Panc1 (cell line): ENCODE data around the gene PLEKHG5. TPM values are rescaled to one million over a fixed set of nuclear protein-coding genes. Genes with fewer than 3 reads are reported as not detected.

Source experiments
- ATAC-seq: fragments of 200-7000 bp; cut with Tn5 transposase; 2 replicates; pipeline ENCODE4 v1.9.1; 2020; ENCODE audit warnings: mild to moderate bottlenecking, moderate library complexity
- BruUV-seq: library from RNA; stranded (reverse); fragments of 400-500 nt; replicated peaks from 2 replicates; lab custom pipeline; 2021; lab: Mats Ljungman, UMichigan
- CTCF ChIA-PET: fragments of 300-600 bp; sonication (Branson Sonifier 250); formaldehyde crosslinking; loops from one replicate; lab custom pipeline; 2022; ENCODE audit warnings: antibody characterized with exemption; lab: Charles Lee
- POLR2A ChIA-PET: fragments of 300-600 bp; sonication (Branson Sonifier 250); formaldehyde crosslinking; loops from one replicate; lab custom pipeline; 2022; ENCODE audit warnings: antibody characterized with exemption; lab: Charles Lee
- DNase-seq: peaks from one replicate; pipeline ENCODE4 v3.0.0-alpha.2; 2010; ENCODE audit warnings: low read depth, low spot score
- H3K27ac ChIP-seq: 2 replicates; pipeline ENCODE4 v1.5.1; 2011; ENCODE audit warnings: mild to moderate bottlenecking, low read length, inconsistent platforms
- H3K27me3 ChIP-seq: fragments of 200-500 bp; sonication (Bioruptor generic); 2 replicates; pipeline ENCODE4 v1.6.0; 2014; ENCODE audit warnings: low read length, inconsistent platforms; ENCODE audit not compliant: control insufficient read depth, insufficient read depth
- H3K36me3 ChIP-seq: fragments of 200-500 bp; sonication (Bioruptor generic); 2 replicates; pipeline ENCODE4 v1.5.1; 2014; ENCODE audit warnings: inconsistent platforms, mild to moderate bottlenecking, low read length, moderate library complexity; ENCODE audit not compliant: control insufficient read depth, insufficient read depth
- H3K4me1 ChIP-seq: 2 replicates; pipeline ENCODE4 v1.5.1; 2011; ENCODE audit warnings: inconsistent platforms, mild to moderate bottlenecking, low read length, moderate library complexity; ENCODE audit not compliant: control insufficient read depth, insufficient read depth
- H3K4me3 ChIP-seq, 2 experiments: 2 replicates each; pipeline ENCODE4 v1.5.1; 2011 to 2012; ENCODE audit warnings: low read depth in 2 of 2, low read length in 2 of 2, mild to moderate bottlenecking in 2 of 2, inconsistent platforms in 1 of 2, moderate library complexity in 1 of 2
- H3K9me3 ChIP-seq: fragments of 200-500 bp; sonication (Bioruptor generic); 2 replicates; pipeline ENCODE4 v1.5.1; 2014; ENCODE audit warnings: low read depth, mild to moderate bottlenecking, inconsistent platforms, low read length, moderate library complexity; ENCODE audit not compliant: control insufficient read depth, insufficient read depth
- POLR2AphosphoS5 ChIP-seq: IDR thresholded peaks from 2 replicates; pipeline ENCODE4 v1.6.1; 2012; ENCODE audit warnings: mild to moderate bottlenecking, low read depth, low read length, moderate library complexity
- SIN3A ChIP-seq: IDR thresholded peaks from 2 replicates; pipeline ENCODE4 v1.6.1; 2012; ENCODE audit warnings: low read depth, mild to moderate bottlenecking, low read length, moderate library complexity, borderline replicate concordance; ENCODE audit not compliant: insufficient read depth
- TCF7L2 ChIP-seq: IDR thresholded peaks from 2 replicates; pipeline ENCODE4 v1.6.1; 2011; ENCODE audit warnings: mild to moderate bottlenecking, low read depth, low read length, inconsistent platforms
- in situ Hi-C: cut with HindIII; loops from 2 replicates; pipeline ENCODE4 v1.10.0; 2016; ENCODE audit warnings: low sequenced_read_pairs, low pct_unique_long_range_greater_than_20kb
- intact Hi-C: fragments of 100-400 bp; cut with micrococcal nuclease; formaldehyde crosslinking; loops from one replicate; pipeline ENCODE4 v1.10.0; 2022; ENCODE audit not compliant: unreplicated experiment
- total RNA-seq: library from RNA; stranded (reverse); gene quantifications from one replicate; pipeline ENCODE4 v1.2.1, GENCODE V29; 2021; ENCODE audit not compliant: unreplicated experiment
- TF ChIP-seq, protein P1 (sequence below), 2 experiments: IDR thresholded peaks; 2 replicates each; pipeline ENCODE4 v1.6.1; 2011 to 2012; ENCODE audit warnings: low read depth in 2 of 2, control low read depth in 1 of 2, low read length in 1 of 2, mild to moderate bottlenecking in 1 of 2, moderate library complexity in 1 of 2; ENCODE audit not compliant: insufficient read depth in 1 of 2
- TF ChIP-seq, protein P2 (sequence below): fragments of 450-650 bp; IDR thresholded peaks from 2 replicates; pipeline ENCODE4 v1.5.1; 2017; ENCODE audit warnings: mild to moderate bottlenecking

Gene PLEKHG5
- total RNA-seq, 1 experiment from 2014 or later: 6.8 TPM

DNA sequence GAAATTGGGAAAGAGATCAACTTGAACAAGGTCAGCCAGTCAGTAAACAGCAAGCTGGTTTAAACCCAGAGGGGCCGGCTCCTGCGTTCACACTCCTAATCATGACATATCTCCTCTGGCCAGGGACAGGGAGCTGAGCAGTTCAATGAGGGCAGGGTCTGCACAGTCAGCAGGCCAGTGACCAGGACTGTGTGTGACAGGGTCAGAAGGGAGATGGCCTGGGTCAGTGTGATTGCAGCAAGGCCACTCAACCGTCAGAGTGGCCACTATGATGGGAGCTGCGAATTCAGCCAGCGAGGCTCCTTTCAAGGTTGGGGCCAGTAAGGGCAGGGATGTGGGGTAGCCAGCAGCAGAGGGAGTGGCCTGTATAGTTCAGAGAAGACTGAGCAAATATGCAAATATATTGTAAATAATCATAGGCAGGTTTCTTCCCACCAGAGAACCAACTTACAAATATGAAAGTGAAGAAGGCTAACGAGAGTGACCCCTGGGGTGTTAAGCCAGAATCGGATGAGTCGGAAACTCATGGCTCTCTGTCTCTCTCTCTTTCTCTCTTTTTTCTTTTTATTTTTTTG lies 42.9 kb upstream of the PLEKHG5 start:
- no peak overlapping the region for H3K27ac ChIP-seq
- in situ Hi-C loops (no loop called here), intact Hi-C loops (no loop called here)
- ChIA-PET CTCF (no interaction called here), POLR2A (interaction anchor here (0.6 kb wide), 1 partner anchor 10 kb away, joined by 4 read pairs; no protein-coding TSS in a partner anchor)
- no peaks in the 10 kb centered on the region for H3K4me1 ChIP-seq
- H3K27me3 ChIP-seq: no peaks in the 10 kb centered on the region
- ATAC-seq (no peak), DNase-seq (no peak)
- TF ChIP-seq, protein P1, sequence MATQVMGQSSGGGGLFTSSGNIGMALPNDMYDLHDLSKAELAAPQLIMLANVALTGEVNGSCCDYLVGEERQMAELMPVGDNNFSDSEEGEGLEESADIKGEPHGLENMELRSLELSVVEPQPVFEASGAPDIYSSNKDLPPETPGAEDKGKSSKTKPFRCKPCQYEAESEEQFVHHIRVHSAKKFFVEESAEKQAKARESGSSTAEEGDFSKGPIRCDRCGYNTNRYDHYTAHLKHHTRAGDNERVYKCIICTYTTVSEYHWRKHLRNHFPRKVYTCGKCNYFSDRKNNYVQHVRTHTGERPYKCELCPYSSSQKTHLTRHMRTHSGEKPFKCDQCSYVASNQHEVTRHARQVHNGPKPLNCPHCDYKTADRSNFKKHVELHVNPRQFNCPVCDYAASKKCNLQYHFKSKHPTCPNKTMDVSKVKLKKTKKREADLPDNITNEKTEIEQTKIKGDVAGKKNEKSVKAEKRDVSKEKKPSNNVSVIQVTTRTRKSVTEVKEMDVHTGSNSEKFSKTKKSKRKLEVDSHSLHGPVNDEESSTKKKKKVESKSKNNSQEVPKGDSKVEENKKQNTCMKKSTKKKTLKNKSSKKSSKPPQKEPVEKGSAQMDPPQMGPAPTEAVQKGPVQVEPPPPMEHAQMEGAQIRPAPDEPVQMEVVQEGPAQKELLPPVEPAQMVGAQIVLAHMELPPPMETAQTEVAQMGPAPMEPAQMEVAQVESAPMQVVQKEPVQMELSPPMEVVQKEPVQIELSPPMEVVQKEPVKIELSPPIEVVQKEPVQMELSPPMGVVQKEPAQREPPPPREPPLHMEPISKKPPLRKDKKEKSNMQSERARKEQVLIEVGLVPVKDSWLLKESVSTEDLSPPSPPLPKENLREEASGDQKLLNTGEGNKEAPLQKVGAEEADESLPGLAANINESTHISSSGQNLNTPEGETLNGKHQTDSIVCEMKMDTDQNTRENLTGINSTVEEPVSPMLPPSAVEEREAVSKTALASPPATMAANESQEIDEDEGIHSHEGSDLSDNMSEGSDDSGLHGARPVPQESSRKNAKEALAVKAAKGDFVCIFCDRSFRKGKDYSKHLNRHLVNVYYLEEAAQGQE (IDR thresholded peaks at IDR 0.05; ENCODE audit: insufficient read depth in 1 of 2, low read depth in 2 of 2, low read length in 1 of 2): no peak
- TF ChIP-seq TCF7L2 (no peak), POLR2AphosphoS5 (no peak)
- TF ChIP-seq, protein P2, sequence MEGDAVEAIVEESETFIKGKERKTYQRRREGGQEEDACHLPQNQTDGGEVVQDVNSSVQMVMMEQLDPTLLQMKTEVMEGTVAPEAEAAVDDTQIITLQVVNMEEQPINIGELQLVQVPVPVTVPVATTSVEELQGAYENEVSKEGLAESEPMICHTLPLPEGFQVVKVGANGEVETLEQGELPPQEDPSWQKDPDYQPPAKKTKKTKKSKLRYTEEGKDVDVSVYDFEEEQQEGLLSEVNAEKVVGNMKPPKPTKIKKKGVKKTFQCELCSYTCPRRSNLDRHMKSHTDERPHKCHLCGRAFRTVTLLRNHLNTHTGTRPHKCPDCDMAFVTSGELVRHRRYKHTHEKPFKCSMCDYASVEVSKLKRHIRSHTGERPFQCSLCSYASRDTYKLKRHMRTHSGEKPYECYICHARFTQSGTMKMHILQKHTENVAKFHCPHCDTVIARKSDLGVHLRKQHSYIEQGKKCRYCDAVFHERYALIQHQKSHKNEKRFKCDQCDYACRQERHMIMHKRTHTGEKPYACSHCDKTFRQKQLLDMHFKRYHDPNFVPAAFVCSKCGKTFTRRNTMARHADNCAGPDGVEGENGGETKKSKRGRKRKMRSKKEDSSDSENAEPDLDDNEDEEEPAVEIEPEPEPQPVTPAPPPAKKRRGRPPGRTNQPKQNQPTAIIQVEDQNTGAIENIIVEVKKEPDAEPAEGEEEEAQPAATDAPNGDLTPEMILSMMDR: no peak
- peaks cover 15% of the 10 kb centered on the region for H3K36me3 ChIP-seq
- no TSS peak for BruUV-seq
- no peak overlapping the region for H3K4me3 ChIP-seq
- H3K9me3 ChIP-seq: no peaks in the 10 kb centered on the region

DNA sequence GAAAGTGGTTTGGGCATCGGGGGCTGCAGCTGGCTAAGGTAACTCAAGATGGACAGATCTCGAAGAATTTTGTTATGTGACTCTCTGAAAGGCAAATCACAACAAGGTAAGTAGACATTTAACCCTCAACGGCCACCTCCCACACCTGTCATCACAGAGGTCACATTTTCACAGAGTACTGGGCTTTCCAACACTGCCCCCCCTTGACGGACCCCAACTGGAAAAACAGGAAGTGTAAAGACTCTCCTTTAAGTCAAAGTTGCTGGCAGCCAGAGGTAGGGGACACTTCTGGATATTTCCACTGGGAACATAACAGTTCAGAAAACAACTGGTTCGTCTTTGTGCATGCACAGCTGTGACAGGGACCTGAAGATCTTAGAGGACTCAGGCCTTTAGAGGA lies 40.5 kb upstream of the PLEKHG5 start:
- H3K36me3 ChIP-seq: peaks cover 17% of the 10 kb centered on the region
- H3K4me3 ChIP-seq: no peak overlapping the region
- ATAC-seq (no peak), DNase-seq (no peak)
- no peaks in the 10 kb centered on the region for H3K4me1 ChIP-seq
- no peak overlapping the region for H3K27ac ChIP-seq
- intact Hi-C loops: no loop called here
- no peaks in the 10 kb centered on the region for H3K27me3 ChIP-seq
- in situ Hi-C loops: no loop called here
- H3K9me3 ChIP-seq: no peaks in the 10 kb centered on the region
- TF ChIP-seq, protein P1 (IDR thresholded peaks at IDR 0.05; ENCODE audit: insufficient read depth in 1 of 2, low read depth in 2 of 2, low read length in 1 of 2): no peak
- TF ChIP-seq, protein P2: no peak
- TF ChIP-seq POLR2AphosphoS5 (no peak), TCF7L2 (no peak), SIN3A (no peak)
- CTCF ChIA-PET: no interaction called here
- POLR2A ChIA-PET: no interaction called here
- no TSS peak for BruUV-seq
